ENCODE data around the gene TTLL11.

The TTLL11 gene

GRCh38 chr9:121976751-121977150 lies 116.4 kb downstream of the TTLL11 start:
- in situ Hi-C loops (cut with MboI; ENCODE audit: low pct_unique_long_range_greater_than_20kb, low sequenced_read_pairs, unreplicated experiment), result loop anchor here (25.0 kb wide), 2 partner anchors 289 to 439 kb away; no protein-coding TSS in a partner anchor
- TF ChIP-seq, protein P1, sequence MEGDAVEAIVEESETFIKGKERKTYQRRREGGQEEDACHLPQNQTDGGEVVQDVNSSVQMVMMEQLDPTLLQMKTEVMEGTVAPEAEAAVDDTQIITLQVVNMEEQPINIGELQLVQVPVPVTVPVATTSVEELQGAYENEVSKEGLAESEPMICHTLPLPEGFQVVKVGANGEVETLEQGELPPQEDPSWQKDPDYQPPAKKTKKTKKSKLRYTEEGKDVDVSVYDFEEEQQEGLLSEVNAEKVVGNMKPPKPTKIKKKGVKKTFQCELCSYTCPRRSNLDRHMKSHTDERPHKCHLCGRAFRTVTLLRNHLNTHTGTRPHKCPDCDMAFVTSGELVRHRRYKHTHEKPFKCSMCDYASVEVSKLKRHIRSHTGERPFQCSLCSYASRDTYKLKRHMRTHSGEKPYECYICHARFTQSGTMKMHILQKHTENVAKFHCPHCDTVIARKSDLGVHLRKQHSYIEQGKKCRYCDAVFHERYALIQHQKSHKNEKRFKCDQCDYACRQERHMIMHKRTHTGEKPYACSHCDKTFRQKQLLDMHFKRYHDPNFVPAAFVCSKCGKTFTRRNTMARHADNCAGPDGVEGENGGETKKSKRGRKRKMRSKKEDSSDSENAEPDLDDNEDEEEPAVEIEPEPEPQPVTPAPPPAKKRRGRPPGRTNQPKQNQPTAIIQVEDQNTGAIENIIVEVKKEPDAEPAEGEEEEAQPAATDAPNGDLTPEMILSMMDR (IDR thresholded peaks at IDR 0.05; ENCODE audit: extremely low read depth, insufficient read depth, missing control alignments), result no peak
- DNase-seq (ENCODE audit: low spot score), result no peak

GRCh38 chr9:121975801-121976277 lies 117.3 kb downstream of the TTLL11 start:
- TF ChIP-seq, protein P1 (IDR thresholded peaks at IDR 0.05; ENCODE audit: extremely low read depth, insufficient read depth, missing control alignments), result no peak
- in situ Hi-C loops (cut with MboI; ENCODE audit: low pct_unique_long_range_greater_than_20kb, low sequenced_read_pairs, unreplicated experiment), result loop anchor here (25.0 kb wide), 2 partner anchors 289 to 439 kb away; no protein-coding TSS in a partner anchor
- no peak for DNase-seq (ENCODE audit: low spot score)

GRCh38 chr9:121974421-121974820 lies 118.7 kb downstream of the TTLL11 start:
- TF ChIP-seq, protein P1 (IDR thresholded peaks at IDR 0.05; ENCODE audit: extremely low read depth, insufficient read depth, missing control alignments), result no peak
- in situ Hi-C loops (cut with MboI; ENCODE audit: low pct_unique_long_range_greater_than_20kb, low sequenced_read_pairs, unreplicated experiment), result no loop called here

GRCh38 chr9:121972501-121972981 lies 120.6 kb downstream of the TTLL11 start:
- in situ Hi-C loops (cut with MboI; ENCODE audit: low pct_unique_long_range_greater_than_20kb, low sequenced_read_pairs, unreplicated experiment), result no loop called here
- no peak for DNase-seq (ENCODE audit: low spot score)
- TF ChIP-seq, protein P1 (IDR thresholded peaks at IDR 0.05; ENCODE audit: extremely low read depth, insufficient read depth, missing control alignments), result no peak

More at GRCh38 chr9:121974421-121974820, 118.7 kb downstream of the TTLL11 start:
- DNase-seq (ENCODE audit: low spot score), result no peak

GRCh38 chr9:121968056-121968455 lies 125.1 kb downstream of the TTLL11 start:
- in situ Hi-C loops (cut with MboI; ENCODE audit: low pct_unique_long_range_greater_than_20kb, low sequenced_read_pairs, unreplicated experiment), result no loop called here
- no peak for DNase-seq (ENCODE audit: low spot score)

GRCh38 chr9:121966706-121967105 lies 126.4 kb downstream of the TTLL11 start:
- in situ Hi-C loops (cut with MboI; ENCODE audit: low pct_unique_long_range_greater_than_20kb, low sequenced_read_pairs, unreplicated experiment), result no loop called here
- TF ChIP-seq, protein P1 (IDR thresholded peaks at IDR 0.05; ENCODE audit: extremely low read depth, insufficient read depth, missing control alignments), result no peak

More at GRCh38 chr9:121968056-121968455, 125.1 kb downstream of the TTLL11 start:
- TF ChIP-seq, protein P1 (IDR thresholded peaks at IDR 0.05; ENCODE audit: extremely low read depth, insufficient read depth, missing control alignments), result no peak

More at GRCh38 chr9:121966706-121967105, 126.4 kb downstream of the TTLL11 start:
- DNase-seq (ENCODE audit: low spot score), result no peak

All from GM13977 (cell line).